H1 (cell line): Measurements from ENCODE around the gene ADIPOR2. TPM values are rescaled to one million over a fixed set of nuclear protein-coding genes. Genes with fewer than 3 reads are reported as not detected.

Experiments used
- ATF2 ChIP-seq: IDR thresholded peaks from 2 replicates; pipeline ENCODE4 v1.6.1; 2012; ENCODE audit warnings: low read length, inconsistent platforms
- CHD1 ChIP-seq: IDR thresholded peaks from 2 replicates; pipeline ENCODE4 v1.6.1; 2012; ENCODE audit warnings: low read depth, low read length, improper control_type of control experiment
- NANOG ChIP-seq: IDR thresholded peaks from 2 replicates; pipeline ENCODE4 v1.6.1; 2011; ENCODE audit warnings: low read length, low read depth, mild to moderate bottlenecking, inconsistent platforms; ENCODE audit not compliant: insufficient read depth, poor library complexity, severe bottlenecking
- RAD21 ChIP-seq, 2 experiments: IDR thresholded peaks in 1 of 2; conservative IDR thresholded peaks in 1 of 2; 2 replicates each; pipeline ENCODE4 v1.6.1; 2011; ENCODE audit warnings: low read depth in 2 of 2, low read length in 2 of 2, improper control_type of control experiment in 1 of 2, inconsistent platforms in 1 of 2, mild to moderate bottlenecking in 1 of 2, moderate library complexity in 1 of 2
- SP4 ChIP-seq: IDR thresholded peaks from 2 replicates; pipeline ENCODE4 v1.6.1; 2012; ENCODE audit warnings: low read length, inconsistent platforms
- TCF12 ChIP-seq: IDR thresholded peaks from 2 replicates; pipeline ENCODE4 v1.6.1; 2011; ENCODE audit warnings: low read depth, mild to moderate bottlenecking, low read length
- polyA plus RNA-seq, 7 experiments: library from polyadenylated mRNA; depleted of rRNA in 3 of 7; stranded (reverse) in 5 of 7; unstranded in 2 of 7; fragments of >200 nt in 5 of 7; fragments of 200-250 nt in 2 of 7; gene quantifications; 1 replicate in 5 of 7; 2 replicates in 1 of 7; 4 replicates in 1 of 7; pipeline versions ENCODE4 v1.2.1 to v1.2.3, GENCODE V29; 2011 to 2013; ENCODE audit warnings: missing spikeins in 2 of 7, mixed read lengths in 2 of 7
- total RNA-seq: library from RNA; stranded (reverse); fragmentation: NEBNext Ultra II Directional; extraction: Animal tissue kit (Norgen Biotek cat#: 25700); gene quantifications from 2 replicates; pipeline ENCODE4 v1.2.1, GENCODE V29; 2021
- TF ChIP-seq, protein P1 (sequence below): fragments of 300-600 bp; sonication (generic); IDR thresholded peaks from 2 replicates; pipeline ENCODE4 v1.7.1; 2012; ENCODE audit warnings: low read length, moderate library complexity, mild to moderate bottlenecking, inconsistent platforms; ENCODE audit not compliant: insufficient replicate concordance

The ADIPOR2 gene
- total and polyA plus RNA-seq, 2 of the 8 experiments (the other 6 are each of a cell fraction or from before 2014, with no cell fraction given), result 17.5 to 50.8 TPM

DNA sequence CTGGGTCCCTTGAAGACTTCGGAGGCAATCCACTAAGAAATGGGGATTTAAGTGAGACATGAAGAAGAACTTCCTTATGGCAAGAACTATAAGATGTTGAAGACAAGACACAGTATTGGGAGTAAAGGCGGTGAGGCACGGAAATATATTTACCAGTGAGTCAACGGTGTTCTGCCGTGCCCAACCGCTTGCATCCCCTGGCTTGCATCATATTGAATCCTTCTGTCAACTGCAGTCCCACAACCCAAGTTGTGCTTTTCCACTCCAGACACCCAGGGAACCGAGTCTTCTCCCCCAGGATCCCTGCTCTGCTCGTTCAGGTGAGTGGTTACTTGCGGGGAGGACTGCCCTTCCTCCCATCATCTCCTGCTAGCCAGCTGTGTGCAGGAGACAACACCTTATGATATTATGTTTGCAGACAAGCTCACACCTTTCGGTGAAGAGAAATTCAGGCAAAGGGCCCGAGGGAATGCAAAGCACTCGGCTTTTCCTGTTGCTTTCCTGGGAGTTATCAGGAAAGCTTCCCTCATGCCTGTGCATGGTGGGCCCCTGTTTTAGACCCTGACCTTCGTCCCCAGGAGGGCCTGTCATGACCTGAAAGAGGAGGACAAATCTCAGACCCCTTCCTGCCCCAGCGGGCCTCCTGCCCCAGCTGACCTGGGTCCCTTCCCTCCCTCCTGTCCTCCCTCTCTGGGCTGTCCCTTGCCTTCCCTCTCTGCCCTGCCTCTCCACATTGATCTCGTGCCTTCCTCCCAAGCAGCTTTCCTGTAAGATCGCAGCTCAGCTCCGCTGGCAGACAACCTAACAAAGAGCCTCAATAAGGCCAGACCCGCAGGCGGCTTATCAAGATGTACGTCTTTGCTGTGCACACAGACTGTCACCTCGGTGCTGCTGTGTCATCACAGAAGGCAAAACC, 125.2 kb downstream of the ADIPOR2 start (continued):
- TF ChIP-seq CHD1, result no peak
- TF ChIP-seq NANOG, result no peak
- no peak for TF ChIP-seq RAD21 (IDR thresholded peaks at IDR 0.05 in 1 of 2, conservative IDR thresholded peaks at IDR 0.05 in 1 of 2; ENCODE audit: low read depth in 2 of 2, low read length in 2 of 2)
- TF ChIP-seq SP4, result no peak
- TF ChIP-seq TCF12, result no peak
- TF ChIP-seq ATF2, result no peak
- TF ChIP-seq, protein P1, sequence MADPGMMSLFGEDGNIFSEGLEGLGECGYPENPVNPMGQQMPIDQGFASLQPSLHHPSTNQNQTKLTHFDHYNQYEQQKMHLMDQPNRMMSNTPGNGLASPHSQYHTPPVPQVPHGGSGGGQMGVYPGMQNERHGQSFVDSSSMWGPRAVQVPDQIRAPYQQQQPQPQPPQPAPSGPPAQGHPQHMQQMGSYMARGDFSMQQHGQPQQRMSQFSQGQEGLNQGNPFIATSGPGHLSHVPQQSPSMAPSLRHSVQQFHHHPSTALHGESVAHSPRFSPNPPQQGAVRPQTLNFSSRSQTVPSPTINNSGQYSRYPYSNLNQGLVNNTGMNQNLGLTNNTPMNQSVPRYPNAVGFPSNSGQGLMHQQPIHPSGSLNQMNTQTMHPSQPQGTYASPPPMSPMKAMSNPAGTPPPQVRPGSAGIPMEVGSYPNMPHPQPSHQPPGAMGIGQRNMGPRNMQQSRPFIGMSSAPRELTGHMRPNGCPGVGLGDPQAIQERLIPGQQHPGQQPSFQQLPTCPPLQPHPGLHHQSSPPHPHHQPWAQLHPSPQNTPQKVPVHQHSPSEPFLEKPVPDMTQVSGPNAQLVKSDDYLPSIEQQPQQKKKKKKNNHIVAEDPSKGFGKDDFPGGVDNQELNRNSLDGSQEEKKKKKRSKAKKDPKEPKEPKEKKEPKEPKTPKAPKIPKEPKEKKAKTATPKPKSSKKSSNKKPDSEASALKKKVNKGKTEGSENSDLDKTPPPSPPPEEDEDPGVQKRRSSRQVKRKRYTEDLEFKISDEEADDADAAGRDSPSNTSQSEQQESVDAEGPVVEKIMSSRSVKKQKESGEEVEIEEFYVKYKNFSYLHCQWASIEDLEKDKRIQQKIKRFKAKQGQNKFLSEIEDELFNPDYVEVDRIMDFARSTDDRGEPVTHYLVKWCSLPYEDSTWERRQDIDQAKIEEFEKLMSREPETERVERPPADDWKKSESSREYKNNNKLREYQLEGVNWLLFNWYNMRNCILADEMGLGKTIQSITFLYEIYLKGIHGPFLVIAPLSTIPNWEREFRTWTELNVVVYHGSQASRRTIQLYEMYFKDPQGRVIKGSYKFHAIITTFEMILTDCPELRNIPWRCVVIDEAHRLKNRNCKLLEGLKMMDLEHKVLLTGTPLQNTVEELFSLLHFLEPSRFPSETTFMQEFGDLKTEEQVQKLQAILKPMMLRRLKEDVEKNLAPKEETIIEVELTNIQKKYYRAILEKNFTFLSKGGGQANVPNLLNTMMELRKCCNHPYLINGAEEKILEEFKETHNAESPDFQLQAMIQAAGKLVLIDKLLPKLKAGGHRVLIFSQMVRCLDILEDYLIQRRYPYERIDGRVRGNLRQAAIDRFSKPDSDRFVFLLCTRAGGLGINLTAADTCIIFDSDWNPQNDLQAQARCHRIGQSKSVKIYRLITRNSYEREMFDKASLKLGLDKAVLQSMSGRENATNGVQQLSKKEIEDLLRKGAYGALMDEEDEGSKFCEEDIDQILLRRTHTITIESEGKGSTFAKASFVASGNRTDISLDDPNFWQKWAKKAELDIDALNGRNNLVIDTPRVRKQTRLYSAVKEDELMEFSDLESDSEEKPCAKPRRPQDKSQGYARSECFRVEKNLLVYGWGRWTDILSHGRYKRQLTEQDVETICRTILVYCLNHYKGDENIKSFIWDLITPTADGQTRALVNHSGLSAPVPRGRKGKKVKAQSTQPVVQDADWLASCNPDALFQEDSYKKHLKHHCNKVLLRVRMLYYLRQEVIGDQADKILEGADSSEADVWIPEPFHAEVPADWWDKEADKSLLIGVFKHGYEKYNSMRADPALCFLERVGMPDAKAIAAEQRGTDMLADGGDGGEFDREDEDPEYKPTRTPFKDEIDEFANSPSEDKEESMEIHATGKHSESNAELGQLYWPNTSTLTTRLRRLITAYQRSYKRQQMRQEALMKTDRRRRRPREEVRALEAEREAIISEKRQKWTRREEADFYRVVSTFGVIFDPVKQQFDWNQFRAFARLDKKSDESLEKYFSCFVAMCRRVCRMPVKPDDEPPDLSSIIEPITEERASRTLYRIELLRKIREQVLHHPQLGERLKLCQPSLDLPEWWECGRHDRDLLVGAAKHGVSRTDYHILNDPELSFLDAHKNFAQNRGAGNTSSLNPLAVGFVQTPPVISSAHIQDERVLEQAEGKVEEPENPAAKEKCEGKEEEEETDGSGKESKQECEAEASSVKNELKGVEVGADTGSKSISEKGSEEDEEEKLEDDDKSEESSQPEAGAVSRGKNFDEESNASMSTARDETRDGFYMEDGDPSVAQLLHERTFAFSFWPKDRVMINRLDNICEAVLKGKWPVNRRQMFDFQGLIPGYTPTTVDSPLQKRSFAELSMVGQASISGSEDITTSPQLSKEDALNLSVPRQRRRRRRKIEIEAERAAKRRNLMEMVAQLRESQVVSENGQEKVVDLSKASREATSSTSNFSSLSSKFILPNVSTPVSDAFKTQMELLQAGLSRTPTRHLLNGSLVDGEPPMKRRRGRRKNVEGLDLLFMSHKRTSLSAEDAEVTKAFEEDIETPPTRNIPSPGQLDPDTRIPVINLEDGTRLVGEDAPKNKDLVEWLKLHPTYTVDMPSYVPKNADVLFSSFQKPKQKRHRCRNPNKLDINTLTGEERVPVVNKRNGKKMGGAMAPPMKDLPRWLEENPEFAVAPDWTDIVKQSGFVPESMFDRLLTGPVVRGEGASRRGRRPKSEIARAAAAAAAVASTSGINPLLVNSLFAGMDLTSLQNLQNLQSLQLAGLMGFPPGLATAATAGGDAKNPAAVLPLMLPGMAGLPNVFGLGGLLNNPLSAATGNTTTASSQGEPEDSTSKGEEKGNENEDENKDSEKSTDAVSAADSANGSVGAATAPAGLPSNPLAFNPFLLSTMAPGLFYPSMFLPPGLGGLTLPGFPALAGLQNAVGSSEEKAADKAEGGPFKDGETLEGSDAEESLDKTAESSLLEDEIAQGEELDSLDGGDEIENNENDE, result no peak
